ENCODE measurements around the gene GIT1. TPM values are rescaled to one million over a fixed set of nuclear protein-coding genes. Genes with fewer than 3 reads are reported as not detected.
A peak's percentile ranks its signal among the peaks of the same experiment; 100 is the strongest.

GIT1 gene
- total RNA-seq, 1 donor from 2014 or later, result 96.5 TPM

DNA sequence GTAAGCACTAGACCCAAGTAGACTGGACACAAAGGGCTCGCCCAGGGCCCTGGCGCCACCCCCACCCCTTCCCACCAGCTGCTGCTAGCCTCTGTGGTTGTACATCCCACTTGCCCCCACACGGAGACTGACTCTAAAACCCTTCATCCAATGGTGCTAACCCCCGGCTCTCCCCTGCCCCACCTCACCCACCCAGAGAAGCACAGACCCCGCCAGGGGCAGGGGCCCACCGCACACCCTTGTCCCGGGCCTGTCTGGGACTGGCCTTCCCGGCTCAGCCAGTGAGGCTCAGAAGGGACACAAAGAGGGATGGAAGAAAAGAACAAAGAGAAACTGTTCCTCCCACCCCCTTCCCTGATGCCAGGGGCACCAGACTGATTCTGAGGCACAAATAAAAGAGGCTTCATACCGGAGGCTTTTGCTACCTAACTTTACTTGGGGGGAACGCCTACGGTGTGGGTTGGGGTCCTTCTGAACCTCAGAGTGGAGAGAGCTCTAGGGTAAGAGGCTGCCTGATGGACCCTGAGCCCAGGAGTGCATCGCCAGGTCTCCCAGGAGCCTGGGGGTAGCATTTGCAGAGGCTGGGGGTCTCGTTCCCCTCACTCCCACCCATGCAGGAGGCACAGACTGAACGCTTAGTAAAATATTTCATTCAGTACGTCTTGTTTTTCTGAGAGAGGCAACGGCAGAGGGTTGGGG is 25.1 kb upstream of the GIT1 start:
- TF ChIP-seq, protein P1, sequence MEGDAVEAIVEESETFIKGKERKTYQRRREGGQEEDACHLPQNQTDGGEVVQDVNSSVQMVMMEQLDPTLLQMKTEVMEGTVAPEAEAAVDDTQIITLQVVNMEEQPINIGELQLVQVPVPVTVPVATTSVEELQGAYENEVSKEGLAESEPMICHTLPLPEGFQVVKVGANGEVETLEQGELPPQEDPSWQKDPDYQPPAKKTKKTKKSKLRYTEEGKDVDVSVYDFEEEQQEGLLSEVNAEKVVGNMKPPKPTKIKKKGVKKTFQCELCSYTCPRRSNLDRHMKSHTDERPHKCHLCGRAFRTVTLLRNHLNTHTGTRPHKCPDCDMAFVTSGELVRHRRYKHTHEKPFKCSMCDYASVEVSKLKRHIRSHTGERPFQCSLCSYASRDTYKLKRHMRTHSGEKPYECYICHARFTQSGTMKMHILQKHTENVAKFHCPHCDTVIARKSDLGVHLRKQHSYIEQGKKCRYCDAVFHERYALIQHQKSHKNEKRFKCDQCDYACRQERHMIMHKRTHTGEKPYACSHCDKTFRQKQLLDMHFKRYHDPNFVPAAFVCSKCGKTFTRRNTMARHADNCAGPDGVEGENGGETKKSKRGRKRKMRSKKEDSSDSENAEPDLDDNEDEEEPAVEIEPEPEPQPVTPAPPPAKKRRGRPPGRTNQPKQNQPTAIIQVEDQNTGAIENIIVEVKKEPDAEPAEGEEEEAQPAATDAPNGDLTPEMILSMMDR (conservative IDR thresholded peaks at IDR 0.05), result no peak
- Mint-ChIP-seq H3K27ac (ENCODE audit: unreplicated experiment) (peak overlapping the region; percentile 96), H3K27me3 (ENCODE audit: low read depth) (peaks cover 53% of the 10 kb centered on the region), H3K36me3 (ENCODE audit: low read depth) (peaks cover 7% of the 10 kb centered on the region), H3K9me3 (no peaks in the 10 kb centered on the region), H3K4me3 (peak overlapping the region; percentile 56), H3K4me1 (peaks cover 28% of the 10 kb centered on the region)
- DNase-seq (ENCODE audit: low read depth, low spot score), result no peak

DNA sequence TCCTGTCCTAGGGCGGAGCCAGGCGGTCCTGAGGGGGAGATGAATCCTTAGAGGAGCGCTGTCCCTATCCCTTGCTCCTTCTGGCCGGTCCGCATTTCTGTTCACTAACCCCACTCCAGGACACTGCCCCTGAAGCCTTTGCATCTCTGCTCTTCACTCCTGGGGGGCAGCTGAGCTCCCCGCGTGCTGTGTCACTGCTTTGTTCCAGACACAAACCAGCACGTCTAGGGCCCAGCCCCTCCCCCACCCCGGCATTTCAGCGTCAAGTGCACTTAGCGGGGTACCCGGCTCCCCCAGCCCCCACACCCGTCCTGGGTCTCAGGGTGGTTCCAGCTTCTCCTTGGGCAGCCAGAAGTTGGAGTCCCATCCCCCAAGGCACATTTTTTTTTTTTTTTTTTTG is 24.4 kb upstream of the GIT1 start:
- Mint-ChIP-seq H3K27ac (ENCODE audit: unreplicated experiment) (no peak overlapping the region), H3K4me3 (peak overlapping the region; percentile 54), H3K27me3 (ENCODE audit: low read depth) (peaks cover 47% of the 10 kb centered on the region), H3K36me3 (ENCODE audit: low read depth) (peaks cover 8% of the 10 kb centered on the region), H3K4me1 (peaks cover 28% of the 10 kb centered on the region), H3K9me3 (no peaks in the 10 kb centered on the region)
- DNase-seq (ENCODE audit: low read depth, low spot score), result no peak
- TF ChIP-seq, protein P1 (conservative IDR thresholded peaks at IDR 0.05), result no peak

DNA sequence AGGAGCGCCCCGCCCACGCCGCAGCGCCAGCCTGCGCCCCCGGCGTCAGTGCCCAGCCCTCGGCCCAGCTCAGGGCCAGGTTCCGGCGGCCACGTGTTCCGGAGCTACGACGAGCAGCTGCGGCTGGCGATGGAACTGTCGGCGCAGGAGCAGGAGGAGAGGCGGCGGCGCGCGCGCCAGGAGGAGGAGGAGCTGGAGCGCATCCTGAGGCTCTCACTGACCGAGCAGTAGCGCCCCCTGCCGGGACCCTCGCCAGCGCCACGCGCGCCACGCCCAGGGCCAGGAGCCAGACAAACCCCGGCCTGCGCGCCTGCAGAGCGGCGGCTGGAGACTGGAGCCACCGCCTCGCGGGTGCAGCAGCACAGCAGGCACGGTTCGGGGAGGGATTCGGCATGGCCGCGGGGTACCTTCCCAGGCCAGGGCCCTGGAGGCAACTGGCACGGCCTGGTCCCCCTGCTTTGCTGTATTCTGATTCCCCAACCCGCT is 23.9 kb upstream of the GIT1 start:
- Mint-ChIP-seq H3K27me3 (ENCODE audit: low read depth) (peaks cover 42% of the 10 kb centered on the region), H3K27ac (ENCODE audit: unreplicated experiment) (no peak overlapping the region), H3K4me1 (peaks cover 28% of the 10 kb centered on the region), H3K9me3 (no peaks in the 10 kb centered on the region), H3K36me3 (ENCODE audit: low read depth) (peaks cover 8% of the 10 kb centered on the region), H3K4me3 (no peak overlapping the region)
- peak; percentile 96 for DNase-seq (ENCODE audit: low read depth, low spot score)
- TF ChIP-seq, protein P1 (conservative IDR thresholded peaks at IDR 0.05), result peak; percentile 83

DNA sequence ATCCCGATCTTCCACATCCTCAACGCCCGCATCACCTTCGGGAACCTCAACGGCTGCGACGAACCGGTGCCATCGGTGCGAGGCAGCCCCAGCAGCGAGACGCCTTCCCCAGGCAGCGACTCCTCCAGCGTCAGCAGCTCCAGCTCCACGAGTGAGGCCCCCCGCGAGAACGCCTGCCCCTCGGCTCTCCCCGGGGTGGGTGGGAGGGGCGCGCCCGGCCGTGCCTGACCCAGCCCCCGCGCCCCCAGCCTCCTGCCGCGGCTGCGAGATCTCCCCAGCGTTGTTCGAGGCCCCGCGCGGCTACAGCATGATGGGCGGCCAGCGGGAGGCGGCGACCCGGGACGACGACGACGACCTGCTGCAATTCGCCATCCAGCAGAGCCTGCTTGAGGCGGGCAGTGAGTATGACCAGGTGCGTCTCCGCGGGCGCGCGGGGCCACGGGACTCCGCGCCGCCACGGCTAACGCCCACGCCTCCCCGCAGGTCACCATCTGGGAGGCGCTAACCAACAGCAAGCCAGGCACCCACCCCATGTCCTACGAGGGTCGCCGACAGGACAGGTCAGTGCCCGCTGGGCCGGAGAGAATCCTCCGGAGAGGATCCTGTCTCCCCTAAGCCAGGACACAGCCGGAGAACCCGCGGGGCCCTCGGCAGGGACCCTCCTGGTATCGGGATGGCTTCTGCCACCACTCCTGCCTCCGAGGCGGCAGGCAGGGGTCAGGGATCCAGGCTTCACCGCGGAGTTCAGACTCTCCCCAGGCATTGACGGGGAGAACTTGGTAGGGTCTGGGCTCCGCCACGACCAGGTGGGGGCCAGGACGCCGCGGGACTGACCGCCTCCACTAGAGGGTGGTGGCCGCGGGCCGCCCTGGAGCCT is 23.2 kb upstream of the GIT1 start:
- H3K9me3 Mint-ChIP-seq, result no peaks in the 10 kb centered on the region
- H3K27ac Mint-ChIP-seq (ENCODE audit: unreplicated experiment), result no peak overlapping the region
- no peak for DNase-seq (ENCODE audit: low read depth, low spot score)
- H3K27me3 Mint-ChIP-seq (ENCODE audit: low read depth), result peaks cover 37% of the 10 kb centered on the region
- TF ChIP-seq, protein P1 (conservative IDR thresholded peaks at IDR 0.05), result no peak
- no peak overlapping the region for H3K4me3 Mint-ChIP-seq
- peaks cover 8% of the 10 kb centered on the region for H3K36me3 Mint-ChIP-seq (ENCODE audit: low read depth)
- H3K4me1 Mint-ChIP-seq, result peaks cover 28% of the 10 kb centered on the region

DNA sequence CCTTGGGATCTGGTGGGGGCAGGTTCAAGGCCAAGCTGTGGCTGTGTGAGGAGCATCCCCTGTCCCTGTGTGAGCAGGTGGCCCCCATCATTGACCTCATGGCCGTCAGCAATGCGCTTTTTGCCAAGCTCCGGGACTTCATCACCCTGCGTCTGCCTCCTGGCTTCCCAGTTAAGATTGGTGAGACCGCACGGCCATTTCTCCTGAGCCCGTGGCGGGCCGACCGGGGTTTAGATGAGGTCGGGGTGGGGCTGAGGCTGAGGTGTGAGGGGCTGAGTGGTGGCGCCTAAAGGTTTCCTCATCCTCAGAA is 22.6 kb upstream of the GIT1 start:
- Mint-ChIP-seq H3K4me3 (no peak overlapping the region), H3K27me3 (ENCODE audit: low read depth) (peaks cover 31% of the 10 kb centered on the region), H3K36me3 (ENCODE audit: low read depth) (peaks cover 8% of the 10 kb centered on the region), H3K9me3 (no peaks in the 10 kb centered on the region), H3K4me1 (peaks cover 26% of the 10 kb centered on the region), H3K27ac (ENCODE audit: unreplicated experiment) (no peak overlapping the region)
- TF ChIP-seq, protein P1 (conservative IDR thresholded peaks at IDR 0.05), result no peak
- no peak for DNase-seq (ENCODE audit: low read depth, low spot score)
